Activated B cell treated with CpG ODN at 0.5 μM for 24 hours (primary cell): Measurements from ENCODE around the gene GCSAM. TPM values are rescaled to one million over a fixed set of nuclear protein-coding genes. Genes with fewer than 3 reads are reported as not detected.
A peak's percentile ranks its signal among the peaks of the same experiment; 100 is the strongest.

Experiments
- ATAC-seq: fragments of 200-7000 bp; cut with Tn5 transposase; one replicate; pipeline ENCODE4 v1.10.0; 2021; ENCODE audit warnings: low read depth, mild to moderate bottlenecking, moderate library complexity
- CTCF ChIA-PET: fragments of 350-600 bp; sonication (Branson Sonifier 250); formaldehyde crosslinking; loops from one replicate; lab custom pipeline; 2021; ENCODE audit warnings: antibody characterized with exemption; lab: Charles Lee
- POLR2A ChIA-PET: fragments of 350-600 bp; sonication (Branson Sonifier 250); formaldehyde crosslinking; loops from one replicate; lab custom pipeline; 2021; ENCODE audit warnings: antibody characterized with exemption; lab: Charles Lee
- DNase-seq: peaks from one replicate; pipeline ENCODE4 v3.0.0; 2022
- H3K27ac Mint-ChIP-seq: one replicate; pipeline ENCODE4 v1.8.0; 2020; ENCODE audit warnings: mixed read lengths
- H3K27me3 Mint-ChIP-seq: one replicate; pipeline ENCODE4 v1.8.0; 2021; ENCODE audit warnings: mixed read lengths
- H3K36me3 Mint-ChIP-seq: one replicate; pipeline ENCODE4 v1.8.0; 2021; ENCODE audit warnings: low read depth, mixed read lengths
- H3K4me1 Mint-ChIP-seq: one replicate; pipeline ENCODE4 v1.8.0; 2021; ENCODE audit warnings: mixed read lengths
- H3K4me3 Mint-ChIP-seq: one replicate; pipeline ENCODE4 v1.8.0; 2020; ENCODE audit warnings: mild to moderate bottlenecking, mixed read lengths
- H3K9me3 Mint-ChIP-seq: one replicate; pipeline ENCODE4 v1.8.0; 2020; ENCODE audit warnings: mixed read lengths
- CTCF ChIP-seq: fragments of 200-600 bp; IDR thresholded peaks from one replicate; pipeline ENCODE4 v1.8.0; 2022; ENCODE audit warnings: antibody characterized with exemption, mild to moderate bottlenecking
- intact Hi-C: fragments of 100-400 bp; cut with micrococcal nuclease; formaldehyde crosslinking; loops from one replicate; pipeline ENCODE4 v1.15.1; 2024
- total RNA-seq: library from RNA; stranded (reverse); gene quantifications from 2 replicates; pipeline ENCODE4 v1.2.3, GENCODE V29; 2022

GCSAM gene
- total RNA-seq, 1 donor from 2014 or later: 17.3 TPM

GRCh38 chr3:112132088-112132487, 960 bp downstream of the GCSAM start:
- Mint-ChIP-seq H3K27me3 (no peaks in the 10 kb centered on the region), H3K9me3 (no peaks in the 10 kb centered on the region), H3K27ac (peak overlapping the region; percentile 96), H3K4me1 (peaks cover 94% of the 10 kb centered on the region), H3K4me3 (peak overlapping the region; percentile 91), H3K36me3 (peaks cover 4% of the 10 kb centered on the region)
- ATAC-seq (no peak), DNase-seq (no peak)
- intact Hi-C loops: no loop called here
- no peak for TF ChIP-seq CTCF
- ChIA-PET CTCF (interaction anchor here (1.1 to 1.9 kb wide), 3 partner anchors 9 to 21 kb away, joined by 3 to 5 read pairs (median 4); no protein-coding TSS in a partner anchor), POLR2A (interaction anchor here (0.6 to 2.6 kb wide), 8 partner anchors 12 to 366 kb away, joined by 4 to 22 read pairs (median 6); no protein-coding TSS in a partner anchor)

DNA sequence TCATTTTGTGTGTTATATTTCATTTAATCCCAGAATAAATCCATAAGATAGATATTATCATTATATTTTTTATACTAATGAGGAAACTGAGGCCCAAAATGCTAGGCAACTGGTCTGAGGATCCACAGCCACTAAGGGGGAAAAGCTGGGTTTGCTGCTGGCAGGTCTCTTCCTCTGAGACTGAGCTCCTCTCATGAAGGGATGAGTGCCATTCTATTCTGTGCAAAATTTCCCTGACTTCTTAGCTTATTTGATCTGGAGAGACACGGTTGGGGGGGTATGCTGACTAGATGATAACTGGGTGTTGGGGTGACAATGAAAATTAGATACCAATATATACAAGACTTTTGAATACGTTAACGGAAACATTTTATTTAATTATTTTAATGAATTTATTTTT, 1.9 kb downstream of the GCSAM start:
- Mint-ChIP-seq H3K9me3 (no peaks in the 10 kb centered on the region), H3K27me3 (no peaks in the 10 kb centered on the region), H3K27ac (peak overlapping the region; percentile 70), H3K4me3 (peak overlapping the region; percentile 55), H3K36me3 (peaks cover 14% of the 10 kb centered on the region), H3K4me1 (peaks cover 94% of the 10 kb centered on the region)
- intact Hi-C loops: no loop called here
- ChIA-PET POLR2A (interaction anchor here (1.1 to 1.7 kb wide), 3 partner anchors 11 to 16 kb away, joined by 5 to 6 read pairs (median 6); no protein-coding TSS in a partner anchor), CTCF (interaction anchor here (1.0 to 1.9 kb wide), 4 partner anchors 13 to 389 kb away, joined by 3 to 5 read pairs (median 3); no protein-coding TSS in a partner anchor)
- TF ChIP-seq CTCF: no peak
- no peak for DNase-seq
- ATAC-seq: no peak

GRCh38 chr3:112130638-112130993, 2.4 kb downstream of the GCSAM start:
- CTCF ChIA-PET: interaction anchor here (1.0 to 1.9 kb wide), 4 partner anchors 13 to 389 kb away, joined by 3 to 5 read pairs (median 3); no protein-coding TSS in a partner anchor
- POLR2A ChIA-PET: interaction anchor here (1.3 to 3.9 kb wide), 3 partner anchors 11 to 15 kb away, joined by 5 to 27 read pairs (median 6); no protein-coding TSS in a partner anchor
- H3K4me3 Mint-ChIP-seq: peak overlapping the region; percentile 29
- intact Hi-C loops: no loop called here
- no peak for ATAC-seq
- no peak for DNase-seq
- H3K27ac Mint-ChIP-seq: peak overlapping the region; percentile 82
- peaks cover 18% of the 10 kb centered on the region for H3K36me3 Mint-ChIP-seq
- no peak for TF ChIP-seq CTCF
- H3K27me3 Mint-ChIP-seq: no peaks in the 10 kb centered on the region
- no peaks in the 10 kb centered on the region for H3K9me3 Mint-ChIP-seq
- peaks cover 94% of the 10 kb centered on the region for H3K4me1 Mint-ChIP-seq

GRCh38 chr3:112129925-112130637, 3.0 kb downstream of the GCSAM start:
- H3K27ac Mint-ChIP-seq: peak overlapping the region; percentile 82
- no peaks in the 10 kb centered on the region for H3K9me3 Mint-ChIP-seq
- ATAC-seq (no peak), DNase-seq (no peak)
- peaks cover 23% of the 10 kb centered on the region for H3K36me3 Mint-ChIP-seq
- peak overlapping the region; percentile 29 for H3K4me3 Mint-ChIP-seq
- ChIA-PET CTCF (no interaction called here), POLR2A (interaction anchor here (1.2 to 3.9 kb wide), 3 partner anchors 12 to 162 kb away, joined by 3 to 27 read pairs (median 6); no protein-coding TSS in a partner anchor)
- H3K27me3 Mint-ChIP-seq: no peaks in the 10 kb centered on the region
- no peak for TF ChIP-seq CTCF
- intact Hi-C loops: loop anchor here (1.0 to 2.0 kb wide), 4 partner anchors 10 to 432 kb away; partner anchors contain the start of genes BTLA and SLC35A5
- H3K4me1 Mint-ChIP-seq: peaks cover 94% of the 10 kb centered on the region
